ENCODE data around the gene KANK4.
"Not testable (repeated sequence)": the region's sequence is repeated elsewhere in the genome, so short reads cannot be mapped to it uniquely, and the experiment has no call there.

The KANK4 gene

GRCh38 chr1:62265956-62266935, 53.0 kb downstream of the KANK4 start:
- no peaks in the 10 kb centered on the region for H3K27me3 ChIP-seq (ENCODE audit: control insufficient read depth, insufficient read depth, low read length)
- no peak overlapping the region for H3K9ac ChIP-seq (ENCODE audit: low read length)
- H3K36me3 ChIP-seq (ENCODE audit: control insufficient read depth, low read depth, low read length): no peaks in the 10 kb centered on the region
- H3K4me1 ChIP-seq (ENCODE audit: control insufficient read depth, low read depth, low read length): peaks cover 12% of the 10 kb centered on the region
- no peaks in the 10 kb centered on the region for H3K9me3 ChIP-seq (ENCODE audit: control insufficient read depth, low read depth, low read length)
- no peak overlapping the region for H3K4me3 ChIP-seq (ENCODE audit: low read length)
- no peak overlapping the region for H3K27ac ChIP-seq (ENCODE audit: low read length)

GRCh38 chr1:62263814-62264353, 55.4 kb downstream of the KANK4 start:
- H3K4me3 ChIP-seq (ENCODE audit: low read length): no peak overlapping the region
- H3K9ac ChIP-seq (ENCODE audit: low read length): no peak overlapping the region
- peaks cover 12% of the 10 kb centered on the region for H3K4me1 ChIP-seq (ENCODE audit: control insufficient read depth, low read depth, low read length)
- H3K27me3 ChIP-seq (ENCODE audit: control insufficient read depth, insufficient read depth, low read length): no peaks in the 10 kb centered on the region
- no peaks in the 10 kb centered on the region for H3K9me3 ChIP-seq (ENCODE audit: control insufficient read depth, low read depth, low read length)
- no peak overlapping the region for H3K27ac ChIP-seq (ENCODE audit: low read length)
- no peaks in the 10 kb centered on the region for H3K36me3 ChIP-seq (ENCODE audit: control insufficient read depth, low read depth, low read length)

GRCh38 chr1:62263006-62263813, 56.0 kb downstream of the KANK4 start:
- Histone ChIP-seq H3K27ac (ENCODE audit: low read length) (no peak overlapping the region), H3K4me1 (ENCODE audit: control insufficient read depth, low read depth, low read length) (peaks cover 12% of the 10 kb centered on the region), H3K4me3 (ENCODE audit: low read length) (no peak overlapping the region), H3K9me3 (ENCODE audit: control insufficient read depth, low read depth, low read length) (no peaks in the 10 kb centered on the region), H3K36me3 (ENCODE audit: control insufficient read depth, low read depth, low read length) (no peaks in the 10 kb centered on the region), H3K27me3 (ENCODE audit: control insufficient read depth, insufficient read depth, low read length) (no peaks in the 10 kb centered on the region), H3K9ac (ENCODE audit: low read length) (no peak overlapping the region)

GRCh38 chr1:62260688-62261087, 58.5 kb downstream of the KANK4 start:
- H3K36me3 ChIP-seq (ENCODE audit: control insufficient read depth, low read depth, low read length): no peaks in the 10 kb centered on the region
- H3K4me1 ChIP-seq (ENCODE audit: control insufficient read depth, low read depth, low read length): peaks cover 9% of the 10 kb centered on the region
- no peak overlapping the region for H3K9ac ChIP-seq (ENCODE audit: low read length)
- no peaks in the 10 kb centered on the region for H3K27me3 ChIP-seq (ENCODE audit: control insufficient read depth, insufficient read depth, low read length)
- H3K9me3 ChIP-seq (ENCODE audit: control insufficient read depth, low read depth, low read length): no peaks in the 10 kb centered on the region
- H3K27ac ChIP-seq (ENCODE audit: low read length): no peak overlapping the region
- H3K4me3 ChIP-seq (ENCODE audit: low read length): no peak overlapping the region

- Histone ChIP-seq H3K4me3 (ENCODE audit: low read length) (no peak overlapping the region), H3K9me3 (ENCODE audit: control insufficient read depth, low read depth, low read length) (no peaks in the 10 kb centered on the region), H3K36me3 (ENCODE audit: control insufficient read depth, low read depth, low read length) (no peaks in the 10 kb centered on the region)
Observed at GRCh38 chr1:62259551-62259950, 59.7 kb downstream of the KANK4 start.

GRCh38 chr1:62250126-62250726, 69.0 kb downstream of the KANK4 start:
- Histone ChIP-seq H3K27ac (ENCODE audit: low read length) (no peak overlapping the region), H3K4me1 (ENCODE audit: control insufficient read depth, low read depth, low read length) (no peaks in the 10 kb centered on the region), H3K4me3 (ENCODE audit: low read length) (no peak overlapping the region), H3K9me3 (ENCODE audit: control insufficient read depth, low read depth, low read length) (no peaks in the 10 kb centered on the region), H3K9ac (ENCODE audit: low read length) (no peak overlapping the region), H3K27me3 (ENCODE audit: control insufficient read depth, insufficient read depth, low read length) (no peaks in the 10 kb centered on the region), H3K36me3 (ENCODE audit: control insufficient read depth, low read depth, low read length) (no peaks in the 10 kb centered on the region)

More at GRCh38 chr1:62259551-62259950, 59.7 kb downstream of the KANK4 start:
- peaks cover 9% of the 10 kb centered on the region for H3K4me1 ChIP-seq (ENCODE audit: control insufficient read depth, low read depth, low read length)
- no peaks in the 10 kb centered on the region for H3K27me3 ChIP-seq (ENCODE audit: control insufficient read depth, insufficient read depth, low read length)
- no peak overlapping the region for H3K27ac ChIP-seq (ENCODE audit: low read length)
- no peak overlapping the region for H3K9ac ChIP-seq (ENCODE audit: low read length)

DNA sequence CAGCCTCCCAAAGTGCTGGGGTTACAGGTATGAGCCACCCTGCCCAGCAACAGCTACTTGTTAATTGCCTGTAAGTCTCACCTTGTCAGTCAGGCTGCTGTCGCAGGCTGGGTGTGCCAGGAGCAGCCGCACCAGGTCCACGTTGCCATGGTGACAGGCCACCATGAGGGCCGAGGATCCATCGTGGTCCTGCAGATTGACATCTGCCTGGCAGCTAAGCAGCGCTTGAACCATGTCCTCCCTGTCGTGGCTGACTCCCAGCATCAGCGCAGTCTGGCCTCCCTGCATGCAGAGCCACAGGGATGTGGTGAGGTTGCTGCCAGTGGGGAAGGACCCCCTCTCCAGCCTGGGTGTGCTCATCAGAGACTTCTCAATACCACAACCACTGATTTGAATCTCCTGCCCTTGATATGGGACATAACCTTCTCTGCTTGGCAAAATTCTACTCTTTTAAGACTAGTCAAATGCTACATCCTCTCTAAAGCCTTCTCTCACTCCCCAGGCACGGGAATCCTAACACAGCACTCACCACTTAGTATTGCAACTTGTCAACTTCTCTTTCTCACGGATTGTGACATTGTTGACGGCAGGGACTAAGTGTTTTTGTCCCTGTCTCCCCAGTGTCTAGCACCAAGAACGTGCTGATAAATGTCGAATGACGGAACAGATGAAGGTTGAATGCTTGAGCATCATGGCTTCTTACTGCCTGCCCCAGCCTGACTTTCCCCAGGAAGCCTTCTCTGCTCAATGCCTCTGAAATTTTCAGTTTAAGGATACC, 71.7 kb downstream of the KANK4 start:
- peaks cover 2% of the 10 kb centered on the region for H3K9me3 ChIP-seq (ENCODE audit: control insufficient read depth, low read depth, low read length)
- H3K4me1 ChIP-seq (ENCODE audit: control insufficient read depth, low read depth, low read length): no peaks in the 10 kb centered on the region
- H3K4me3 ChIP-seq (ENCODE audit: low read length): no peak overlapping the region
- H3K36me3 ChIP-seq (ENCODE audit: control insufficient read depth, low read depth, low read length): no peaks in the 10 kb centered on the region
- H3K27ac ChIP-seq (ENCODE audit: low read length): no peak overlapping the region
- no peaks in the 10 kb centered on the region for H3K27me3 ChIP-seq (ENCODE audit: control insufficient read depth, insufficient read depth, low read length)
- H3K9ac ChIP-seq (ENCODE audit: low read length): no peak overlapping the region

- Histone ChIP-seq H3K27me3 (ENCODE audit: control insufficient read depth, insufficient read depth, low read length) (no peaks in the 10 kb centered on the region), H3K36me3 (ENCODE audit: control insufficient read depth, low read depth, low read length) (no peaks in the 10 kb centered on the region), H3K9me3 (ENCODE audit: control insufficient read depth, low read depth, low read length) (peaks cover 2% of the 10 kb centered on the region), H3K27ac (ENCODE audit: low read length) (no peak overlapping the region), H3K9ac (ENCODE audit: low read length) (no peak overlapping the region), H3K4me3 (ENCODE audit: low read length) (no peak overlapping the region), H3K4me1 (ENCODE audit: control insufficient read depth, low read depth, low read length) (no peaks in the 10 kb centered on the region)
Observed at GRCh38 chr1:62245201-62245600, 74.0 kb downstream of the KANK4 start.

DNA sequence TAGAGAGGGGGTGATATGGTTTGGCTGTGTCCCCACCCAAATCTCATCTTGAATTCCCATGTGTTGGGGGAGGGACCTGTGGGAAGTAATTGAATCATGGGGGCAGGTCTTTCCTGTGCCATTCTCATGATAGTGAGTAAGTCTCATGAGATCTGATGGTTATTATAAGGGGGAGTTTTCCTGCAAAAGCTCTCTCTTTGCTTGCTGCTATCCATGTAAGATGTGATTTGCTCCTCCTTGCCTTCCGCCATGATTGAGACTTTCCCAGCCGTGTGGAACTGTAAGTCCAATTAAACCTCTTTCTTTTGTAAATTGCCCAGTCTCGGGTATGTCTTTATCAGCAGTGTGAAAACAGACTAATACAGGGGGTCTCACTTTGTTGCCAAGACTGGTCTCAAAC, 74.9 kb downstream of the KANK4 start:
- H3K9ac ChIP-seq (ENCODE audit: low read length); H3K4me3 ChIP-seq (ENCODE audit: low read length); H3K9me3 ChIP-seq (ENCODE audit: control insufficient read depth, low read depth, low read length); H3K36me3 ChIP-seq (ENCODE audit: control insufficient read depth, low read depth, low read length); H3K27me3 ChIP-seq (ENCODE audit: control insufficient read depth, insufficient read depth, low read length); H3K27ac ChIP-seq (ENCODE audit: low read length); H3K4me1 ChIP-seq (ENCODE audit: control insufficient read depth, low read depth, low read length): not testable (repeated sequence)

- Histone ChIP-seq H3K4me3 (ENCODE audit: low read length) (no peak overlapping the region), H3K9me3 (ENCODE audit: control insufficient read depth, low read depth, low read length) (peaks cover 2% of the 10 kb centered on the region), H3K4me1 (ENCODE audit: control insufficient read depth, low read depth, low read length) (peaks cover 8% of the 10 kb centered on the region), H3K9ac (ENCODE audit: low read length) (no peak overlapping the region), H3K36me3 (ENCODE audit: control insufficient read depth, low read depth, low read length) (no peaks in the 10 kb centered on the region), H3K27me3 (ENCODE audit: control insufficient read depth, insufficient read depth, low read length) (no peaks in the 10 kb centered on the region), H3K27ac (ENCODE audit: low read length) (no peak overlapping the region)
Observed at GRCh38 chr1:62241371-62242131, 77.7 kb downstream of the KANK4 start.

All from iPS-18a (cell line).